HG03558 (cell line): ENCODE results near the gene AVPR1A.

Experiments
- ATAC-seq: cut with Tn5 transposase; IDR thresholded peaks from one replicate; pipeline ENCODE4 v1.9.1; 2021; ENCODE audit warnings: moderate number of reproducible peaks; ENCODE audit not compliant: unreplicated experiment; ENCODE audit errors: extremely low read depth

AVPR1A gene

GRCh38 chr12:63098851-63099250 lies 52.1 kb downstream of the AVPR1A start:
- no peak for ATAC-seq

GRCh38 chr12:63095369-63095980 lies 55.5 kb downstream of the AVPR1A start:
- no peak for ATAC-seq

- no peak for ATAC-seq
Observed at GRCh38 chr12:63093711-63094110, 57.3 kb downstream of the AVPR1A start.

- ATAC-seq = no peak
Observed at GRCh38 chr12:63093084-63093483, 57.9 kb downstream of the AVPR1A start.
